ENCODE measurements around the gene AP4S1.

- TF ChIP-seq, protein P1, sequence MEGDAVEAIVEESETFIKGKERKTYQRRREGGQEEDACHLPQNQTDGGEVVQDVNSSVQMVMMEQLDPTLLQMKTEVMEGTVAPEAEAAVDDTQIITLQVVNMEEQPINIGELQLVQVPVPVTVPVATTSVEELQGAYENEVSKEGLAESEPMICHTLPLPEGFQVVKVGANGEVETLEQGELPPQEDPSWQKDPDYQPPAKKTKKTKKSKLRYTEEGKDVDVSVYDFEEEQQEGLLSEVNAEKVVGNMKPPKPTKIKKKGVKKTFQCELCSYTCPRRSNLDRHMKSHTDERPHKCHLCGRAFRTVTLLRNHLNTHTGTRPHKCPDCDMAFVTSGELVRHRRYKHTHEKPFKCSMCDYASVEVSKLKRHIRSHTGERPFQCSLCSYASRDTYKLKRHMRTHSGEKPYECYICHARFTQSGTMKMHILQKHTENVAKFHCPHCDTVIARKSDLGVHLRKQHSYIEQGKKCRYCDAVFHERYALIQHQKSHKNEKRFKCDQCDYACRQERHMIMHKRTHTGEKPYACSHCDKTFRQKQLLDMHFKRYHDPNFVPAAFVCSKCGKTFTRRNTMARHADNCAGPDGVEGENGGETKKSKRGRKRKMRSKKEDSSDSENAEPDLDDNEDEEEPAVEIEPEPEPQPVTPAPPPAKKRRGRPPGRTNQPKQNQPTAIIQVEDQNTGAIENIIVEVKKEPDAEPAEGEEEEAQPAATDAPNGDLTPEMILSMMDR (IDR thresholded peaks at IDR 0.05 in 4 of 5, conservative IDR thresholded peaks at IDR 0.05 in 1 of 5): no peak
- TF ChIP-seq POLR2A (IDR thresholded peaks at IDR 0.05): no peak
These were observed 42.8 kb downstream of the AP4S1 start for GRCh38 chr14:31068235-31068634.
